ENCODE measurements around the gene ZNF3. TPM values are rescaled to one million over a fixed set of nuclear protein-coding genes. Genes with fewer than 3 reads are reported as not detected.
A peak's percentile ranks its signal among the peaks of the same experiment; 100 is the strongest.

Gene ZNF3
- total and polyA plus RNA-seq, 4 donors: 10.2 to 18.2 (median 12.2) TPM

DNA sequence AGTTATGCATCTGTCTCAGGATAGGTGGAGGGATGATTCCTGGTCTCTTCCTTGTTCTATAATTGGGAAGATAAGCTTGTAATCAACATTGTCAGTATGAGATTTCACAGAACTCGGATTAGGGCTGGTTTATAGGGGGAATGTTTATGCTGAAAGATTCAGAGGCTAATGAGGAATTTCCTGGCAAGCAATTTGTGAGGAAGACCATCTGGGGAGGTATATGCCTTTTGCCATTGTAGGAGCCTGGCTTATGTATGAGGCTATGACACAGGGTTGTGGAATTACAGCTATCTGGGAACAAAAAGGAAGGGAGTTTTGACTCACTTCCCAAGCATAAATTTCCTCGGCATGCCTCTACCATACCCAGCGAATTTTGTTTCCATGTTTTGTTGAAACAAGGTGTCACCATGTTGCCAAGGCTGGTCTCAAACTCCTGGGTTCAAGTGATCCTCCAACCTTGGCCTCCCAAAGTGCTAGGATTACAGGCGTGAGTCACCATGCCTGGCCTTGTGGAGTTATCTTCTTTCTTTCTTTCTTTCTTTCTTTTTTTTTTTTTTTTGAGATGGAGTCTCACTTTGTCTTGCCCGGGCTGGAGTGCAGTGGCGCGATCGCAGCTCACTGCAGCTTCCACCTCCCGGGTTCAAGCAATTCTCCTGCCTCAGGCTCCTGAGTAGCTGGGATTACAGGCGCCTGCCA, 5.7 kb upstream of the ZNF3 start (continued):
- TF ChIP-seq, protein P1, sequence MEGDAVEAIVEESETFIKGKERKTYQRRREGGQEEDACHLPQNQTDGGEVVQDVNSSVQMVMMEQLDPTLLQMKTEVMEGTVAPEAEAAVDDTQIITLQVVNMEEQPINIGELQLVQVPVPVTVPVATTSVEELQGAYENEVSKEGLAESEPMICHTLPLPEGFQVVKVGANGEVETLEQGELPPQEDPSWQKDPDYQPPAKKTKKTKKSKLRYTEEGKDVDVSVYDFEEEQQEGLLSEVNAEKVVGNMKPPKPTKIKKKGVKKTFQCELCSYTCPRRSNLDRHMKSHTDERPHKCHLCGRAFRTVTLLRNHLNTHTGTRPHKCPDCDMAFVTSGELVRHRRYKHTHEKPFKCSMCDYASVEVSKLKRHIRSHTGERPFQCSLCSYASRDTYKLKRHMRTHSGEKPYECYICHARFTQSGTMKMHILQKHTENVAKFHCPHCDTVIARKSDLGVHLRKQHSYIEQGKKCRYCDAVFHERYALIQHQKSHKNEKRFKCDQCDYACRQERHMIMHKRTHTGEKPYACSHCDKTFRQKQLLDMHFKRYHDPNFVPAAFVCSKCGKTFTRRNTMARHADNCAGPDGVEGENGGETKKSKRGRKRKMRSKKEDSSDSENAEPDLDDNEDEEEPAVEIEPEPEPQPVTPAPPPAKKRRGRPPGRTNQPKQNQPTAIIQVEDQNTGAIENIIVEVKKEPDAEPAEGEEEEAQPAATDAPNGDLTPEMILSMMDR (IDR thresholded peaks at IDR 0.05; ENCODE audit: low read depth, low read length, missing input control): no peak
- TF ChIP-seq HNF4A (conservative IDR thresholded peaks at IDR 0.05) (no peak), FOXA1 (IDR thresholded peaks at IDR 0.05) (no peak), RAD21 (IDR thresholded peaks at IDR 0.05) (no peak)
- TF ChIP-seq, protein P2, sequence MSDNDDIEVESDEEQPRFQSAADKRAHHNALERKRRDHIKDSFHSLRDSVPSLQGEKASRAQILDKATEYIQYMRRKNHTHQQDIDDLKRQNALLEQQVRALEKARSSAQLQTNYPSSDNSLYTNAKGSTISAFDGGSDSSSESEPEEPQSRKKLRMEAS (IDR thresholded peaks at IDR 0.05): no peak
- TF ChIP-seq, protein P3, sequence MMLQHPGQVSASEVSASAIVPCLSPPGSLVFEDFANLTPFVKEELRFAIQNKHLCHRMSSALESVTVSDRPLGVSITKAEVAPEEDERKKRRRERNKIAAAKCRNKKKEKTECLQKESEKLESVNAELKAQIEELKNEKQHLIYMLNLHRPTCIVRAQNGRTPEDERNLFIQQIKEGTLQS (IDR thresholded peaks at IDR 0.05): no peak

DNA sequence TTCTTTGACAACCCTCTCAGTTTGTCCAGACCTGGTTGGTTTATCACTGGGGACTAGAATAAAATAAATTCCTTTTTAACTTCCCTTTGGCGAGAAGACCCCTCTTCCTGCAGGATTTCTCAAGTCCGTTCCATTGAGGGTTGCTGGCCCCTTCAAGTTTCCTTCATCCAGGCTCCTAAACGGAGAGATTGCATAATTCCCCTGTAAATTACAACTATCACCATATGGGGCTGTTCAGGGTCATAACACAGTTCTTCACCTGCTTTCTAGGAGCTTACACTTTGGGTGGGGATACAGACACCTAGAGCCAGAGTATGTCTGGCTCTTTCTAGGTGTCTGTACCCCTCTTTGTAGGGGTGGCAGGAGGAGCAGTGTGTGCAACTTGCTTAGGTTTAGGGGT, 4.0 kb upstream of the ZNF3 start:
- H3K4me1 ChIP-seq (ENCODE audit: control insufficient read depth in 4 of 4, insufficient read depth in 4 of 4, low read length in 3 of 4): peaks cover 9 to 34% (median 21%) of the 10 kb centered on the region in 4 donors
- H3K9me3 ChIP-seq (ENCODE audit: control insufficient read depth in 4 of 4, low read length in 3 of 4): no peaks in the 10 kb centered on the region
- no peak for DNase-seq (ENCODE audit: low spot score)
- H3K4me3 ChIP-seq (ENCODE audit: low read depth in 1 of 3, low read length in 3 of 3): no peak overlapping the region
- 59% methylated on average over 3 of the region's 3 CpGs for WGBS
- peaks cover 0 to 3% (median 1%) of the 10 kb centered on the region in 4 donors for H3K36me3 ChIP-seq (ENCODE audit: control insufficient read depth in 4 of 4, insufficient read depth in 3 of 4, low read depth in 1 of 4, low read length in 3 of 4)
- H3K27ac ChIP-seq (ENCODE audit: low read depth in 1 of 2, low read length in 2 of 2): no peak overlapping the region
- H3K27me3 ChIP-seq (ENCODE audit: control insufficient read depth in 4 of 4, insufficient read depth in 4 of 4, low read length in 3 of 4): no peaks in the 10 kb centered on the region
- TF ChIP-seq FOXA1 (IDR thresholded peaks at IDR 0.05) (no peak), RAD21 (IDR thresholded peaks at IDR 0.05) (no peak), EGR1 (IDR thresholded peaks at IDR 0.05; ENCODE audit: low read depth in 2 of 2) (no peak), YY1 (IDR thresholded peaks at IDR 0.05) (no peak), GABPA (IDR thresholded peaks at IDR 0.05 in 1 of 2, conservative IDR thresholded peaks at IDR 0.05 in 1 of 2) (no peak), SP1 (IDR thresholded peaks at IDR 0.05) (no peak)
- TF ChIP-seq, protein P4, sequence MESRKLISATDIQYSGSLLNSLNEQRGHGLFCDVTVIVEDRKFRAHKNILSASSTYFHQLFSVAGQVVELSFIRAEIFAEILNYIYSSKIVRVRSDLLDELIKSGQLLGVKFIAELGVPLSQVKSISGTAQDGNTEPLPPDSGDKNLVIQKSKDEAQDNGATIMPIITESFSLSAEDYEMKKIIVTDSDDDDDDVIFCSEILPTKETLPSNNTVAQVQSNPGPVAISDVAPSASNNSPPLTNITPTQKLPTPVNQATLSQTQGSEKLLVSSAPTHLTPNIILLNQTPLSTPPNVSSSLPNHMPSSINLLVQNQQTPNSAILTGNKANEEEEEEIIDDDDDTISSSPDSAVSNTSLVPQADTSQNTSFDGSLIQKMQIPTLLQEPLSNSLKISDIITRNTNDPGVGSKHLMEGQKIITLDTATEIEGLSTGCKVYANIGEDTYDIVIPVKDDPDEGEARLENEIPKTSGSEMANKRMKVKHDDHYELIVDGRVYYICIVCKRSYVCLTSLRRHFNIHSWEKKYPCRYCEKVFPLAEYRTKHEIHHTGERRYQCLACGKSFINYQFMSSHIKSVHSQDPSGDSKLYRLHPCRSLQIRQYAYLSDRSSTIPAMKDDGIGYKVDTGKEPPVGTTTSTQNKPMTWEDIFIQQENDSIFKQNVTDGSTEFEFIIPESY (IDR thresholded peaks at IDR 0.05): no peak
- H3K9ac ChIP-seq (ENCODE audit: low read depth in 1 of 2, low read length in 2 of 2): no peak overlapping the region

DNA sequence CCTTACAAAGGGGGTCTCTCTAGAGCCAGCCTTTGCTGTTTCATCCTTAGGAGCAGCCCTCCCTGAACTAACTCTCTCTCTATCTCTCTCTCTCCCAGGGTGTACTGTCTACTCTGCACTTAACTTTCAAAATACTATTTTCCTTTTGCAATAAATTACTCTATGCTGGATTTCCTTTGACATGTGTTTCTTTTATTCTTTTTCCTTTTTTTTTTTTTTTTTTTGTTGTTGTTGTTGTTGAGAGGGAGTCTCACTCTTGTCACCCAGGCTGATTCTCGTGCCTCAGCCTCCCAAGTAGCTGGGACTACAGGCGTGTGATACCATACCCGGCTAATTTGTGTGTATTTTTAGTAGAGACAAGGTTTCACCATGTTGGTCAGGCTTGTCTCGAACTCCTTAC, 1.5 kb upstream of the ZNF3 start:
- no peaks in the 10 kb centered on the region for H3K27me3 ChIP-seq (ENCODE audit: control insufficient read depth in 4 of 4, insufficient read depth in 4 of 4, low read length in 3 of 4)
- peak overlapping the region; percentile 89 to 90 for H3K27ac ChIP-seq (ENCODE audit: low read depth in 1 of 2, low read length in 2 of 2)
- TF ChIP-seq NR2F2 (IDR thresholded peaks at IDR 0.05): no peak
- TF ChIP-seq JUND (IDR thresholded peaks at IDR 0.05): no peak
- TF ChIP-seq RXRA (IDR thresholded peaks at IDR 0.05): peak in 1 of 2 donors; percentile 1
- WGBS: 69% methylated on average over 4 of the region's 4 CpGs
- H3K4me3 ChIP-seq (ENCODE audit: low read depth in 1 of 3, low read length in 3 of 3): no peak overlapping the region
- peaks cover 0 to 4% (median 0%) of the 10 kb centered on the region in 4 donors for H3K36me3 ChIP-seq (ENCODE audit: control insufficient read depth in 4 of 4, insufficient read depth in 3 of 4, low read depth in 1 of 4, low read length in 3 of 4)
- no peaks in the 10 kb centered on the region for H3K9me3 ChIP-seq (ENCODE audit: control insufficient read depth in 4 of 4, low read length in 3 of 4)
- no peak for DNase-seq (ENCODE audit: low spot score)
- H3K4me1 ChIP-seq (ENCODE audit: control insufficient read depth in 4 of 4, insufficient read depth in 4 of 4, low read length in 3 of 4): peaks cover 13 to 36% (median 29%) of the 10 kb centered on the region in 4 donors
- H3K9ac ChIP-seq (ENCODE audit: low read depth in 1 of 2, low read length in 2 of 2): no peak overlapping the region

Measured in liver (tissue), 9 donors.